ENCODE measurements around the gene SFMBT2.

- TF ChIP-seq HNF4G (IDR thresholded peaks at IDR 0.05; ENCODE audit: borderline replicate concordance, low read depth, low read length) (no peak), HNF4G (CRISPR knock-in tag; IDR thresholded peaks at IDR 0.05; ENCODE audit: borderline replicate concordance, low read depth) (no peak), ZBTB49 (CRISPR knock-in tag; IDR thresholded peaks at IDR 0.05; ENCODE audit: borderline replicate concordance) (no peak), CTCF (CRISPR knock-in tag; IDR thresholded peaks at IDR 0.05) (no peak), ZNF878 (CRISPR knock-in tag; IDR thresholded peaks at IDR 0.05) (no peak), YY1 (IDR thresholded peaks at IDR 0.05; ENCODE audit: insufficient read depth, insufficient replicate concordance, low read depth, low read length) (no peak), DPF2 (CRISPR knock-in tag; IDR thresholded peaks at IDR 0.05; ENCODE audit: borderline replicate concordance, low read depth) (no peak), ZNF546 (CRISPR knock-in tag; conservative IDR thresholded peaks at IDR 0.05) (no peak), TCF12 (IDR thresholded peaks at IDR 0.05) (no peak), TCF12 (CRISPR knock-in tag; IDR thresholded peaks at IDR 0.05) (no peak), ZBTB2 (CRISPR knock-in tag; IDR thresholded peaks at IDR 0.05; ENCODE audit: low read depth) (no peak), ZFP41 (CRISPR knock-in tag; IDR thresholded peaks at IDR 0.05; ENCODE audit: borderline replicate concordance) (no peak), ZNF33B (CRISPR knock-in tag; IDR thresholded peaks at IDR 0.05) (no peak), MAZ (IDR thresholded peaks at IDR 0.05; ENCODE audit: borderline replicate concordance, low read depth, low read length) (no peak), MAZ (CRISPR knock-in tag; IDR thresholded peaks at IDR 0.05; ENCODE audit: low read depth) (no peak), DBP (CRISPR knock-in tag; IDR thresholded peaks at IDR 0.05; ENCODE audit: not compliant biosample characterization) (no peak), PATZ1 (CRISPR knock-in tag; IDR thresholded peaks at IDR 0.05) (no peak)
Observed at GRCh38 chr10:7231509-7232414, 179.1 kb downstream of the SFMBT2 start.

Measured in HepG2 (cell line).